Gastroesophageal sphincter (tissue), 4 donors: ENCODE measurements around the gene DNAH11. TPM values are rescaled to one million over a fixed set of nuclear protein-coding genes. Genes with fewer than 3 reads are reported as not detected.

Experiments
- ATAC-seq: fragments of 150-250 bp; one replicate; pipeline ENCODE4 v1.9.1; 2016; ENCODE audit warnings: mild to moderate bottlenecking, moderate library complexity
- H3K27ac ChIP-seq, 4 donors: fragments of 200-600 bp; sonication (generic) in 3 of 4; 1 replicate in 3 of 4; 2 replicates in 1 of 4; pipeline ENCODE4 v1.5.1; 2016 to 2019
- H3K27me3 ChIP-seq: fragments of 200-600 bp; sonication (generic); one replicate; pipeline ENCODE4 v1.5.1; 2019
- H3K36me3 ChIP-seq, 2 donors: fragments of 200-600 bp; sonication (generic); one replicate each; pipeline ENCODE4 v1.5.1; 2019; ENCODE audit warnings: control low read depth in 1 of 2
- H3K4me1 ChIP-seq, 3 donors: fragments of 200-600 bp; sonication (generic); 1 replicate in 2 of 3; 2 replicates in 1 of 3; pipeline ENCODE4 v1.5.1; 2016 to 2019; ENCODE audit warnings: control low read depth in 2 of 3
- H3K4me3 ChIP-seq, 2 donors: fragments of 200-600 bp; sonication (generic); one replicate each; pipeline ENCODE4 v1.5.1; 2019; ENCODE audit warnings: mild to moderate bottlenecking in 1 of 2, moderate library complexity in 1 of 2
- H3K9me3 ChIP-seq, 3 donors: fragments of 200-600 bp; sonication (generic); one replicate each; pipeline ENCODE4 v1.5.1; 2017 to 2019; ENCODE audit warnings: control low read depth in 2 of 3
- CTCF ChIP-seq, 4 experiments: fragments of 200-600 bp in 2 of 4; fragments of 450-650 bp in 2 of 4; sonication (generic) in 1 of 4; IDR thresholded peaks; one replicate each; pipeline ENCODE4 v1.5.1; 2017 to 2019; ENCODE audit warnings: antibody characterized with exemption in 4 of 4, mild to moderate bottlenecking in 2 of 4, moderate library complexity in 2 of 4
- EP300 ChIP-seq: sonication (generic); formaldehyde crosslinking; IDR thresholded peaks from one replicate; pipeline ENCODE4 v1.6.1; 2017; ENCODE audit warnings: antibody characterized with exemption, mild to moderate bottlenecking
- POLR2A ChIP-seq, 2 donors: fragments of 450-650 bp; IDR thresholded peaks; one replicate each; pipeline ENCODE4 v1.6.1; 2017; ENCODE audit warnings: antibody characterized with exemption in 2 of 2, mild to moderate bottlenecking in 2 of 2, moderate library complexity in 1 of 2
- POLR2AphosphoS5 ChIP-seq: sonication (generic); formaldehyde crosslinking; IDR thresholded peaks from one replicate; pipeline ENCODE4 v1.6.1; 2017; ENCODE audit warnings: antibody characterized with exemption
- WGBS, 2 donors: methylation state at CpG; one replicate each; pipeline ENCODE4 v1.1.5; 2018; ENCODE audit warnings: low coverage in 1 of 2; 5-methylcytosine and 5-hydroxymethylcytosine counted together
- total RNA-seq, 4 donors: library from RNA; depleted of rRNA; stranded (reverse); fragments of >200 nt; gene quantifications; one replicate each; pipeline ENCODE4 v1.1.0, GENCODE V29; 2016

The DNAH11 gene
- total RNA-seq, 4 donors from 2014 or later: 6.9 to 31.8 (median 10.4) TPM

- no peaks in the 10 kb centered on the region for H3K27me3 ChIP-seq
- peaks cover 0 to 1% (median 0%) of the 10 kb centered on the region in 3 donors for H3K9me3 ChIP-seq
- H3K4me1 ChIP-seq: no peaks in the 10 kb centered on the region
- 82 to 89% methylated on average over 4 of the region's 4 CpGs for WGBS, 2 donors
- TF ChIP-seq CTCF (IDR thresholded peaks at IDR 0.05) (no peak), POLR2AphosphoS5 (no peak), POLR2A (IDR thresholded peaks at IDR 0.05) (no peak), EP300 (no peak)
- no peak for ATAC-seq
- no peak overlapping the region for H3K4me3 ChIP-seq
- H3K27ac ChIP-seq: no peak overlapping the region
- peaks cover 0 to 5% of the 10 kb centered on the region in 2 donors for H3K36me3 ChIP-seq
Observed at GRCh38 chr7:21636694-21637093, 93.9 kb downstream of the DNAH11 start.

- WGBS, 2 donors: 89 to 90% methylated on average over 3 of the region's 3 CpGs
- no peaks in the 10 kb centered on the region for H3K27me3 ChIP-seq
- no peak overlapping the region for H3K4me3 ChIP-seq
- ATAC-seq: no peak
- no peaks in the 10 kb centered on the region for H3K36me3 ChIP-seq
- TF ChIP-seq POLR2AphosphoS5 (no peak), CTCF (IDR thresholded peaks at IDR 0.05) (no peak), POLR2A (IDR thresholded peaks at IDR 0.05) (no peak), EP300 (no peak)
- no peaks in the 10 kb centered on the region for H3K9me3 ChIP-seq
- no peaks in the 10 kb centered on the region for H3K4me1 ChIP-seq
- no peak overlapping the region for H3K27ac ChIP-seq
Observed at GRCh38 chr7:21639206-21639868, 96.5 kb downstream of the DNAH11 start.

GRCh38 chr7:21640105-21640504 lies 97.3 kb downstream of the DNAH11 start:
- 81 to 86% methylated on average over 2 of the region's 2 CpGs for WGBS, 2 donors
- TF ChIP-seq EP300 (no peak), POLR2AphosphoS5 (no peak), POLR2A (IDR thresholded peaks at IDR 0.05) (no peak), CTCF (IDR thresholded peaks at IDR 0.05) (no peak)
- no peaks in the 10 kb centered on the region for H3K4me1 ChIP-seq
- H3K27ac ChIP-seq: no peak overlapping the region
- H3K4me3 ChIP-seq: no peak overlapping the region
- H3K36me3 ChIP-seq: no peaks in the 10 kb centered on the region
- no peaks in the 10 kb centered on the region for H3K27me3 ChIP-seq
- no peak for ATAC-seq
- H3K9me3 ChIP-seq: peaks cover 0 to 1% (median 0%) of the 10 kb centered on the region in 3 donors

GRCh38 chr7:21641546-21641945 lies 98.7 kb downstream of the DNAH11 start:
- TF ChIP-seq POLR2AphosphoS5 (no peak), POLR2A (IDR thresholded peaks at IDR 0.05) (no peak), EP300 (no peak), CTCF (IDR thresholded peaks at IDR 0.05) (no peak)
- Histone ChIP-seq H3K27me3 (no peaks in the 10 kb centered on the region), H3K4me1 (no peaks in the 10 kb centered on the region), H3K27ac (no peak overlapping the region), H3K9me3 (peaks cover 0 to 1% (median 0%) of the 10 kb centered on the region in 3 donors), H3K4me3 (no peak overlapping the region), H3K36me3 (no peaks in the 10 kb centered on the region)
- no peak for ATAC-seq
- 77 to 96% methylated on average over 3 to 4 of the region's 4 CpGs for WGBS, 2 donors

- TF ChIP-seq EP300 (no peak), POLR2A (IDR thresholded peaks at IDR 0.05) (no peak), POLR2AphosphoS5 (no peak), CTCF (IDR thresholded peaks at IDR 0.05) (no peak)
- no peaks in the 10 kb centered on the region for H3K4me1 ChIP-seq
- peaks cover 0 to 4% (median 1%) of the 10 kb centered on the region in 3 donors for H3K9me3 ChIP-seq
- H3K27ac ChIP-seq: no peak overlapping the region
- H3K27me3 ChIP-seq: no peaks in the 10 kb centered on the region
- H3K36me3 ChIP-seq: no peaks in the 10 kb centered on the region
- no peak overlapping the region for H3K4me3 ChIP-seq
- no peak for ATAC-seq
- WGBS, 2 donors: 39% methylated on average over 4 of the region's 4 CpGs; no CpG with 5 or more reads in 1 of the 2 donors
Observed at GRCh38 chr7:21642422-21642821, 99.6 kb downstream of the DNAH11 start.
